Right renal cortex interstitium (tissue), 3 donors: Measurements from ENCODE around the gene ACSF2. TPM values are rescaled to one million over a fixed set of nuclear protein-coding genes. Genes with fewer than 3 reads are reported as not detected.
A peak's percentile ranks its signal among the peaks of the same experiment; 100 is the strongest.
"Not testable (repeated sequence)": the region's sequence is repeated elsewhere in the genome, so short reads cannot be mapped to it uniquely, and the experiment has no call there.

Experiments used
- DNase-seq, 3 donors: peaks; one replicate each; pipeline ENCODE4 v3.0.0-alpha.2; 2013; ENCODE audit warnings: low read depth in 3 of 3, low spot score in 2 of 3
- polyA plus RNA-seq, 3 donors: library from polyadenylated mRNA; unstranded; fragments of 120-200 nt; gene quantifications; one replicate each; pipeline ENCODE4 v1.2.1, GENCODE V29; 2013; ENCODE audit not compliant: insufficient read length in 3 of 3

ACSF2 gene
- polyA plus RNA-seq: 100 to 1,000 TPM in 1 of 3 donors, 10 to 100 TPM in 2; 81.2 to 115 (median 98.7) TPM

- DNase-seq: no peak
These were observed at the start of gene ACSF2 for GRCh38 chr17:50425682-50426471. ACSF2 (plus strand) TSS chr17:50426218; CDS start chr17:50426262, 44 bp downstream.

- no peak for DNase-seq
These were observed 46.5 kb upstream of the ACSF2 start for GRCh38 chr17:50379351-50380132.

- DNase-seq: no peak
These were observed 45.4 kb upstream of the ACSF2 start for GRCh38 chr17:50380369-50381259.

GRCh38 chr17:50381260-50381815, 44.7 kb upstream of the ACSF2 start:
- no peak for DNase-seq

GRCh38 chr17:50381920-50382319, 44.1 kb upstream of the ACSF2 start:
- DNase-seq: no peak

- DNase-seq: no peak
These were observed 43.1 kb upstream of the ACSF2 start for GRCh38 chr17:50382931-50383330.

GRCh38 chr17:50386510-50386909, 39.5 kb upstream of the ACSF2 start:
- no peak for DNase-seq

- no peak for DNase-seq
These were observed 37.3 kb upstream of the ACSF2 start for GRCh38 chr17:50388728-50389127.

- DNase-seq: no peak
These were observed 36.5 kb upstream of the ACSF2 start for GRCh38 chr17:50389534-50389933.

GRCh38 chr17:50392621-50393020, 33.4 kb upstream of the ACSF2 start:
- no peak for DNase-seq

- DNase-seq: no peak
These were observed 32.3 kb upstream of the ACSF2 start for GRCh38 chr17:50393700-50394099.

- DNase-seq: no peak
These were observed 31.3 kb upstream of the ACSF2 start for GRCh38 chr17:50394711-50395110.

- peak in 1 of 3 donors; percentile 10 for DNase-seq
These were observed 29.5 kb upstream of the ACSF2 start for GRCh38 chr17:50396261-50397110.

- peak; percentile 65 to 77 (median 72) for DNase-seq
These were observed 28.7 kb upstream of the ACSF2 start, which contains the start of gene LRRC59 for GRCh38 chr17:50397111-50397918. LRRC59 (minus strand) TSS chr17:50397523; CDS start chr17:50397317, 206 bp downstream.

GRCh38 chr17:50397919-50398285, 28.1 kb upstream of the ACSF2 start:
- no peak for DNase-seq

- DNase-seq: not testable (repeated sequence)
These were observed 27.3 kb upstream of the ACSF2 start for GRCh38 chr17:50398672-50399071.

- DNase-seq: not testable (repeated sequence)
These were observed 26.4 kb upstream of the ACSF2 start for GRCh38 chr17:50399591-50399990.

GRCh38 chr17:50405351-50405750, 20.7 kb upstream of the ACSF2 start:
- DNase-seq: not testable (repeated sequence)

GRCh38 chr17:50406578-50406977, 19.4 kb upstream of the ACSF2 start:
- no peak for DNase-seq
